Forelimb muscle (tissue), 1 donor: Measurements from ENCODE around the gene SMG5. TPM values are rescaled to one million over a fixed set of nuclear protein-coding genes. Genes with fewer than 3 reads are reported as not detected.

ENCODE experiments used
- DNase-seq: peaks from one replicate; pipeline ENCODE4 v3.0.0-alpha.2; 2013; ENCODE audit warnings: low read depth
- polyA plus RNA-seq: library from polyadenylated mRNA; unstranded; fragments of 120-200 nt; gene quantifications from one replicate; pipeline ENCODE4 v1.2.1, GENCODE V29; 2013; ENCODE audit not compliant: insufficient read length

The SMG5 gene
- polyA plus RNA-seq, 1 donor, result 53.3 TPM

DNA sequence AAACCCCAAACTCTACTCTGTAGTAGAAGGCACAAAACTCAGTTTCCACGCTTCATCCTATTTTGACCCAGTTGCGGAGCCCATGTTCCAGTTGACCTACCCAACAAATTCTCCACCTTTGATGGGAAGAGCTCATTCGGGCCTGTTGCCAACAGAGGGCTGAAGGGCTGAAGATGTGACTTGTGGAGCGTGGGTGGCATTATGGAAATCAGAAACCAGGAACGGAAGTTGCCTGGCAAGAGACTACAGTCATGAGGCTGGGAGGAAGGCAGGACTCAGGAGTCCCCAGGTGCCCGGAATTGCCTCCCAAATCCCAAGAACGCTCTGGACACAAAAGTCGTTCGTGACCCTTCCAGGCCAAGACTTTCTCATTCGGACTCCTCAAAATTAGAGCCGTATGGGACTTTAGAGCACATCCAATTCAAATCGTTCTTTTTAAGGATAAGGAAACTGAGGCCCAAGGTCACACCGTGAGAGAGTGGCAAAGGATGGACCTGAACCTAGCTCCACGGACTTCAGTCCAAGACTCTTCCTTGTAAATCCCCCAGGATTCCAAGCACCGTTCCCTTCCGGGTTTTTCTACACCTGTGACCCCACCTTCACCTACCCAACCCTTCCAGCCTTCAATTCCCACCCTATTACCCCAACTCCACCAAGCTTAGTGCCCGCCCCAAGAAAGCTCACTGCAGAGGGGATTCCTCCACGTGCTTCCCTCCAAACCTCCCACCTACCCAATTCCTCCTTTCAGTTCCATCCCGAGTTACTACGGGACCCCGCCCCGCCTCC, 739 bp downstream of the SMG5 start:
- no peak for DNase-seq

DNA sequence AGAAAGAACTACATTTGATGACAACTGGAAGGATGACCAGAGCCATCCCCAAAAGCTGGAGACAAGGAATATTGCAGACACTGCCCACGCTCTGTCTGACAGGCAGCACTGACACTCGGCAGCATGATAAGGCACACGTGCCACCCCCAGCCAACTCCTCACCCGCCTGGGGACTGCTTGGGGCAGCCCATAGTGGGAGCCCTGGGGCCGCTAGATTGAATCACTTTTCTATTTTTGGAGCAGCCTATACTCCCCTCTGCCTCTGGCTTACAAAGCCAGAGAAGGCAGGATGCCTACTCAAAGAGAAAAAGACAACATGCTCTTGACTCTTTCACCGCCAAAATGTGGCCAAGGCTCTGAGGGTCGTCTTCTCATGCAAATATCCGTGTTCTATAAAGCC, 1.3 kb downstream of the SMG5 start:
- no peak for DNase-seq

DNA sequence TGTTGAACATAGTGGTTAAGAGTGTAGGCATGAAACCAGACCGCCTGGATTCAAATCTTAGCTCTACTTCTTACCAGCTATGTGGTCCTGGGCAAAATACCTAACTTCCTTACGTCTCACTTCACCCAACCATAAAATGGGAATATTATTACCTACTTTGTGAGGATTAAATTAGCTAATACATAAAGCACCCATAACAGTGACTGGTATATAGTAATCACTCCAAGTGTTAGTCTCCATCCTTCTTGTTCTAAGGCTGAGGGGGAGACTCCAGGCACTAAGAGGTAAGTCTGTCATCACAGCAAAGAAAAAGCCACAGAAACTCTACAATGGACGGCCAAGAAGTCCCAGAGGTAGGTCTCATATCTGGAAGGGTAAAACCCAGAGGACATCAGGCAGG, 2.8 kb downstream of the SMG5 start:
- no peak for DNase-seq

DNA sequence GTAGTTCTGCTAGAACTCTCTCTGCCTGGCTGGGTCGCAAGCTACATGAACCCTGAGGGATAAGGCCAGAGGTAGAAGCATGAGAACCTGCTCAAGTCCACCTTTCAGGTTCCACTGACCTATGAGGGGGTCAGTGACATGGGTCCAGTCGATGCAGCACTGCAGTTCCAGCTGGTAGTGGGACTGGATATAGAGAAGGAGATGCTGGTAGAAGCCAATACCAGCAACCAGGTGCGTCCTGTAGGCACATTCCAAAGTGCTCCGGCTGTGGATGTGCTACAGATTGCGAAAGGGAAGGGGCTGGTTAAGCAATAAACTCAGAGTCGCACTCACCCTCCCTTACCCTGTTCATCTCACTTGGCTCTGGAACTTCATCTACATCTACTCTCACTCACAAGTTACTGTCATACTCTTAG, 5.7 kb downstream of the SMG5 start:
- no peak for DNase-seq

DNA sequence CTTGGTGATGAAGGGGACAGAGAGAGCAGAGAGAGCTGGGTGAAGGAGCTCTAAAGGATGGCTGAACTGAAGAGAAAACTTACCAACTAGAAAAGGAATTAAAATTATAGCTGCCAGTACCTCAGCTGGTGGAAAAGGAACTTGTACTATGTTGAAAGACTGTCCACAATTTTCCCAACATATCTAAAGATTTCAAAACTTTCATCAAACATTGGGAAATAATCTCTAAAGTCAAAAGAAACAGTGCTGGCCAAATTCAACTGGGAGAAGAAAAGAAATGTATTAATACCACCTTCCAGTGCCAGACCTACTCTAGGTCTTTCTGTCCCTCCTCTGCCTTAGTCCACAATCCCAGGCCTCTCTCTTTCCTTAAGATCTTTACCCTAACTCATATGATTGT, 6.1 kb downstream of the SMG5 start:
- no peak for DNase-seq

DNA sequence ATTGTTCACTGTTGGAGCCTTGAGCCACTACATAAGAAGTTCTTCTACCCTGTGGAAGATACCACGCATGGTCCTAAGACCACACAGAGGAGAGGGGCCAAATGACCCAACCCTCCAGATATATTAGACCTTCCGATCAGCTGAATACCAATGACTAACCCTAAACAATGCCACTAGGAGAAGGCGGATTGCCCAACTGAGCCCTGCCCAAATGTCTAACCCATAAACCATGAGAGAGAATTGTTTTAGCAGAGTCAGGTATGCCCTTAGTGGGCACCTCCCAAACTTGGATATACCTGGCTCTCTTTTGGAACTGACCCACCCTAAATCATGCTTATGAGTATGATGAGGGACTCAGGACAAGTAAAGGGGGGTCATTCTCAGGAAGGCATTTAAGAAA, 12.3 kb downstream of the SMG5 start:
- DNase-seq, result no peak

DNA sequence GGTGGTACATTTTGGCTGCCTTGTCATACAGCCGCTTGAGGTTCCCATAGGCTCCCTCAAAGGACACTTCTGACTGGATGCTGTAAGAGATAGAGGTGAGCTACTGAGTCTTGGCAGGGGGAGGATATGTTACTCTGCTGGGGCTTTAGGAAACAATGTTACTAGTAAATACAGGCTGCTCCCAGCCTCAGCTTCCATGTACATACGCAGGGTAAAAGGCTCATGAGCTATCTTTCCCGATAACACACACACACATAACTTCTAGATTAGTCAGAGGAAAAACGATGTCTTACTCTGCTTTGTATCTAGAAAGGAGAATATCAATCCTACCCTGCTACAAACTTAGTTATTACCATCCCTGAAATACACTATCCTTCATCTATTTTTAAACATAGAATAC, 14.3 kb downstream of the SMG5 start:
- DNase-seq, result no peak

DNA sequence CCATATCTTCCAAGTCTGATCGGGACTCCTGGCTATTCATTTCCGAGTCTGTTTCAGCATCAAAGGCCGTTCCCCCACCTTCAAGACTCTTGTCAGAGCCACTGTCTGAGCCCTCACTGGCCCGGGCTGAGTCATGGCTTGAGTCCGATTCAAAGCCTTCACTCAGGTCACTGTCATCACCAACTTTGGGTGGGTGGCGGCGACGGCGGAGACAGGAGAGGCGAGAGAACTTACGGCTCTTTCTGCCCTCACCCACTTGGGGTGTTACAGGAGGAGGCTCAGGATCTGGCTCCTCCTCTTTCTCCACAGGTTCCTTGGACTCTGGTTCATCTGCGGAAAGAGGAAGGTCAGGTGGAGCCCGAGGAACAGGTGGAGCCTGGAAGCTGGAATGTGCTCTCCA, 16.6 kb downstream of the SMG5 start:
- no peak for DNase-seq

DNA sequence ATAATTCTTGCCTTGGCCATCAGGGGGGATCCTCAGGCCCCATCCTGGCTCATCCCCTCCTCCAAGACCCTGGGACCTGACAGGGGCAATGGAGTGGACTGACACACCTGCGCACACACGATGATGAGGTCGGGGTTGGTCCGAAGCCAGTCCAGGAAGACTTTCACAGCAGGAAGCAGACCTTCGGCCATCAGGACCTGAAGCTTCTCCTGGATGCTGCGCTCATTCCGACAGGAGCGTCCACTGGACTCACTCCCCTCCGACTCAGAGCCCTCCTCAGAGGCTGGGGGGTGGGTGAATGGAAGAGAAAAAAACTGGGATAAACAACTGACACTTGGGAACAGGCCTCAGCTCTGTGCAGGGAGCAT, 19.4 kb downstream of the SMG5 start:
- DNase-seq, result no peak

DNA sequence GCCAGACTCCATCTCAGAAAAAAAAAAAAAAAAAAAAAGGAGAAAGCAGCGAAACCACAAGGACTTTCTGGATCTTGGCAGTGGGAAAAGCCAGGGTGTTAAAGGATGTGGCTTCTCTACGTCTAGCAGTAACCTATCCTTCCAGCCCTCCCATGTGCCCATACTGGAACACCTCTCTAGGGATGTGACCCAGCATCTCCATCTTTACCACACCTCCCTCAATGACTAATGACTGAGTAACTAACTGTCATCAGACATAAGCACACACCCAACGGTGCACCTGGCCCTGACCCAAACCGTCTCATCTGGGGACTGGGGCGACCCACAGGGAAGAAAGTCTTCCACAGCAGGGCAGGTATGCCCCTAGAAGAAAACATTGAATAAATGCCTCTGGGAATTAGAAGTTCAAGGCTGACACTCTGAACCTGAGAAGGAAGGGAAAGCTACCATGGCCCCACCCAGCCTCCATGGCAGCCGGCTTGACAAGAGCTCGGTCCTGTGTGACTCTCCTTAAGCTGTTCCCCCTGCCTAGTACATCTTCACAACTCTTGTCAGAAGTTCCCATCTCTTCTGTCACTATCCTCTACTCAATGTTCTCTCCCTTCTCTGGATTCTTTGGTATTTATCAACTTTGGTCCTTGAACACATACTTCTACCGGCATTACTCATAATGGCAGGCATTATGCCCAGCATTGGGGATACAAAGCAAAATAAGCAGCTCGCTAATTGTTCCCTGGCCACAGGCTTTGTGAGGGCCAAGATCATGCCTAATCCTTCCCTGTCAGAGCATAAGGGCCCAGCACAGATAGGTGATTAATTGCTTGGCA, 20.0 kb downstream of the SMG5 start:
- DNase-seq, result no peak

DNA sequence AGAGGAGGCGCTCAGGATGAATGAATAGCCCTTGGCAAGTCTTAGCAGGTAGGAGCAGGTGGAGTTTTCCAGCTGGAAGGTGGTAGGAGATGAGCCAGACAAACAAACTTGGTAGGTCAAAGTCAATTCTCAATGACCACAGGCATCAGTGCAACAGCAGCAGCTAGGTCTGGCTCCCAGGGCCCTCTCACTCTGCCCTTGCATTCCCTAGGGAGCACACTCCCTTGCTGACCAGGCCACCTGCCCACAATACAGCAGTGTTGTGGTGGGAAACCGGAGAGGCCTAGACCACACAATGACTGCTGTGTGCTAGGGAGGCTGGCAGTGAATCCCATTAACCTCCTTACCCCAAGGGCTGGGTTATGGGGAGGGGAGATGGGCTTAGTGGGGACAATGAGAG, 21.7 kb downstream of the SMG5 start:
- DNase-seq, result no peak

DNA sequence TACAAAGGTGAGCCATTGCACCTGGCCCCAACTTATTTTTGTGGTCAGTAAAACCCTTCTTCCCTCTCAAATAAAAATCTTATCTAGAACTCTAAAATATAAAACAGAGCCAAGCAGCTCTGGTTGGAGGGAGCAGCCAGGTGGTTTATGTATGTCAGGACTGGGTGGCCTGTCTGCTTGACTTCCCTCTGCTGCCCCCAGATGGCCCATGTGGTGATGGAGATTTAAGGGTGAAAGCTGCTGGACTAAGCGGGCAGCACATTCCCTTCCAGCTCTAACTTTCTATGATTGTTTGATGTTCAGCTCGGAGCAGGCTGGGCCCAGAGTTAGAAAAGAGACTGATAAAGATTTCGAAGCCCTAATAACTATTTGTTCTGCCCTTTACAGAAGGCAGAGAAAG, 22.8 kb downstream of the SMG5 start:
- no peak for DNase-seq

DNA sequence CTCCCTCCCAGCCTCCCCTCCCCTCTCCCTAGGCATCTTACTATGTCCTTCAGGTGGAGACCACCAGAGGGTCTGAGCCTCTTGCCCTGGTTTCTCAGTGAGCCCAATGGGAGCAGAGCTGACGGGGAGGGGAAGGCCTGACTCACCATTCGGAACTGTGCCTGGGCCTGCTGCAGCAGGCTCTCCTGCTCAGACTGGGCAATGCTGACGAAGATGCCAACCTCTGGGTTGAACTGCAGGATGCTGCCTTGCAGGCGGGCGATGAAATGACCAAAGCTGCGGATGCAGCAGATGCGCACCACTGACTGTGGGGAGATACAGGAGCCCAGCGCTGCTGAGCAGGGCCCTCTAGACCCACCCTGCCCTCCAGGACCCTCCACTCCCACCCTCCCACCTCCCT, 23.8 kb downstream of the SMG5 start:
- DNase-seq, result no peak

DNA sequence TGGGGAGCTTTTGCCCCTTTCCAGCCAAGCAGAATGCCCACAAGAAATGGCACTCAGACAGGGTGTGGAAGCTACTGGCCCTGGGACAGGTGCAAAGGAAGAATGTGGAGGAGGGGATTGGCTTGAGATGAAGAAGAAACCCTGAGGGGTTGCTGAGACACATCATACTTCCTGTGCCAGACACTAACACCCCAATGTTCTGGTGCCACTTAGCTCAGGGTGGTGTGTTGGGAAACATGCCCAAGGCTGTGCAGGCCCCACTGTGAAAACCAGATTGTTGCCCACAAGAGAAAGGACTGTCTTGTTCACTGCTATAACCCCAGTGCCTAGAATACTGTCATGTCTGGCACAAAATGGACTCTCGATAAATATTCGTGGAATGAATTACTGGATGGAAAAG, 24.9 kb downstream of the SMG5 start:
- no peak for DNase-seq

DNA sequence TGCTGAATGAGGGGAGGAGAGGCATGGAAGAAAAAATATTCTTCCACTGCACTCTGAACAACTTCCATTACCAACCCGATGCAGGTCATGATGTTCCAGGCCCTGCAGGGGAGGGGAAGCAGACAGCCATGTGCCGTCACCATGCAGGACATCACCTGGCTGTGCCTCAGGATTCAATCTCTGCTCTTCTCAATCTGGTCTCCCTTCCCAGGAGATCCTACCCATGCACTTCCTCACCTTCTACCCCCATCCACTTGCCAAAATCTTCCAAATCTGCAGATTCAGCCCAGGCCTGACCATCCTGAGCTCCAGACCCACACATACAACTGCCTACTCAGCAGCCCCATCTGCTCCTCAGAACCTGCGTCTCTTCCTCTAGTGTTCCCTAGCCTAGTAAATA, 29.0 kb downstream of the SMG5 start:
- DNase-seq, result no peak

DNA sequence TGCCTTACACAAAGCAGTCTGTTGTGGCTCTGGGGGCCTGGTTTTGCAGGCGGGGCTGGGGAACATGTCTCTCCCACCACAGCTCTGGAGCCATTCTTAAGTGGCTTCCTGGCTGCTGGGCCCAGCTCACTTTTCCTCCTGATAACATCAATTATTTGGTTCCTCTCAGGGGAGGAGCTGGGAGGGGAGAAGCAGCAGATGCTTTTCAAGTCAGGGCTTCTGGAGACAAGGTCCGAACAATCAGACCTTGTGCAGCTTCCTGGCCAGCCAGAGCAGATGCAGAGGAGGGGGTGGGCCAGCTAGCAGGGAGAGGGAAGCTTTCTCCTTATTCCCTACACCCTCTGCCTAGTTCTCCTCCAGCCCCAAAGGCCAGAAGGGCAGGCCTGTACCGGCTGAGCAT, 31.1 kb downstream of the SMG5 start:
- no peak for DNase-seq

DNA sequence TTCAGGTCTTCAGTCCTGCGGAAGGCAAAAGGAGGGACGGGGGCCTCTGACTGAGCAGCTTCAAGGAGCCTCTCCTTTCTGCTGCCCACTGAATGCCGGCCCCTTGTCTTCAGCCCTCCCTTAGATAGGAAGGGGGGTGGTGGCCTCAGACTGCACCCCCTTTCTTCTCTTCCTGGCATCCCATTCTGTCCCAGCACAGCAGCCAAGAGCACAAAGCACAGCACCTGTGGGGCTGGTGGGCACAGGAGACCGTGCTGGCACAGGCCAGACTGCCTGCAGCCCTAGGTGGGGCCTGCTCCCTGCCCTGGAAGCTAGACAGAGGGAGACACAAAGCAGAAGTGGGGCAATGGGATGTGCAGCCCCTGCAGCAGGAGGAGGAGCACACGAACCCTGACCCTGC, 33.0 kb downstream of the SMG5 start:
- DNase-seq, result no peak

DNA sequence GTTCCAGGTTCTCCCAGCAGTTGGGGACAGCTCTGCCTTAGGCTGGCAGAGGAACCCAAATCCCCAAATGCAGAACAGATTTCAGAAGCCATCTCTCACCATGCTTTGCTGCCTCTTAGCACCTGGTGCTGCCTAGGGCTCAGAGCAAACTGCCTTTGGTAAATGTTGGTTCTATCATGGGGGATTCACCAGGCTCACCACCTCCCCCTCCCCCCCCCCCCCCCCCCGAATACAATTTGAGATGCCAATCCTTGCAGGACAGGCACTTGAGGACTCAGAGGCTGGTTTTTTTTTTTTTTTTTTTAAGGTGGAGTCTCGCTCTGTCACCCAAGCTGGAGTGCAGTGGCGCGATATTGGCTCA, 34.3 kb downstream of the SMG5 start:
- DNase-seq, result no peak

DNA sequence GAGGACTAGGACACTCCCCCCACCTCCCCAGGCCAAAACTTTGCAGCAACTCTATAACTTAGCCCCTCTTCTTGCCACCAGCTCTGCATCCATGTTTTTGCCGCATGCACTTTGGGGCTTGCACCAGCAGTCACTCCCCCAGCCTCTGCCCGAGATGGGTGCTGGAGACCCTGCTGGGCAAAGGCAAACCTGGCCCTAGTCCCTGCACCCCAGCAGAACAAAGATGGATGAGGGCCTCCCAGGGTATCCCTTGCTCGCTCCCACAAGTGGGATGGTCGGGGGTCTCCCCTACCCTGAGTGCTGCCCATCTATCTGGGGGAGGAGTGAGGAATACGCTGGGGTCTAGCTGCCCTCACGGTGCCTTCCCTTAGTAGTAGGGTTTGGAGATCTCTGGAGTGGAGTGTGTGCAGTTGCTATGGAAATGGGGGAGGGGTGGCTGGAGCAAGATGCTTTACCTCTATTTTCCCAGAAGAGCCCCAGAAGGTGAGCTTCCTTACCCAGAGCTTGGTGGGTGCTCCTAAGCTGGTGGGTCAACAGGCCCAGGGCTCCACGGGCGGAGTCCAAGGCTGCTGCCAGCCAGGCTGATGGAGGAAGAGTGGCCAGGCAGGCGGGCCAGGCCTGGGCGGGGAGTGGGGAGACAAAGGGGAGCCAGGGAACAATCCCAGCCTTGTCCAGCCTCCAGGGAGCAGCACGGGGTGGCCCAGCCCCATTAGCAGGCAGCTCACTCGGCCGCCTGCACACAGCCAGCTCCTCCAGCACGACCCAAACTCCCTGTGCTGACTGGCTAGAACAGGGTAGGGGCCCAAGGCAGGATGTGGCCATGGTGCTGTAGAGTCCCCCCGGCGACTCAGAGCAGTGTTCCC, 34.9 kb downstream of the SMG5 start, which contains the start of gene PAQR6:
Gene PAQR6 (minus strand): TSS at position 597 of the 863 bp plus-strand sequence. CDS start 1,325 bp downstream, outside the sequence.
- DNase-seq, result no peak

DNA sequence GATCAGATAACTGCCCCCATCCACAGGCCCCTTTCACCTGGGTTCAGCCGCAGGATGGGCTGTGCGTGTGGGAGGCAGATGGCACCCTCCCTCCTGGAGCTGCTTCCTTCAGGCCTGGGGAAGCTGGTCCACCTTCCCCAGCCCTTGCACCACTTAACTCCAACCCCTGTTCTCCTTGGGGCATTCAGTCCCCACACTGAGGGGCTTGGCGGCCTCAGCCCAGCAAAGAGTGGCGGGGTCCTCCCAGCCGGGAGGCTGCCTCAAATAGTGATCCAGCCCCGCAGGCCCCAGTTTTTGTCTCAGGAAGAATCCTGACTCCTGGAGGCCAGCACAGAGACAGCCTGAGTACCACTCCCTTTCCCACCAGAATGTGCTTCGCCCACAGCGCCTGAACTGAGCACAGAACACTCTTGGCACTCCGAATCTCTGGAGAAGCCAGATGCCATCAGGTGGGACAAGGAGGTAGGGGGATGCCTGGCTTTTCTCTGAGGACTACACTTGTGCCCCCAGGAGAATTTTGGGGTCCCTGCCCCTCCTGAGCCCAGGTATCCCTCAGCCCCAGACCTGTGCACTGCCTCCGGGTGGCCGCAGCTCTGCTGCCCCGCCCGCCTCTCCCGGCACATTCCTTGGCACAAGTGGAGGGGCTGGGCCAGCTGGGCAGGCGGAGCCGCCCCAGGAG, 35.7 kb downstream of the SMG5 start:
- no peak for DNase-seq

DNA sequence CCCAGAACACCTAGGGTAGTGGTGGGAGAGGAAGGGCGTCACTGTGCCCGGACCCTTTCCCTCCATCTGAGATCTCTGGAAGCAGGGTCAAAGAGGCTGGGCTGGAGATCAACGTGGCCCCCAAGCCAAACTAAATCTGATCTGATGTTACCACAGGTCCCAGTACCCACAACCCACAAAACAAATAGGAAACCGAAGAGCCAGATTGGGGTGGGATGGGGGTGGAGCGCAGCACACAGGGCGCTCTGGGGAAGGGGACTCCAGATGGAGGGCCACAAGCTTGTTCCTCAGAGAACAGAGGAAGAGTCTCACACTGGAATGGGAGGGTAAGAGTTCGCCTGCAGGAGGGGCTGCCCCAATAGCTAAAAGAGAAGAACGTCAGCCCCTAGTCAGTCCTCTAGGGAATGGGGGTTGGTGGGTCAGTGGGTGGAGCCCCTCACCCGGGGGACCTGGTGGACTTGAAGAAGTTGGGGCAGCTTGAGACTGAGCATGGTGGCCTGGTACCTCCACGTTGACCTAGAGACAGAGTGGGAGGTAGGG, 36.3 kb downstream of the SMG5 start:
- no peak for DNase-seq
